Activated T-helper 1 cell treated with anti-CD3 and anti-CD28 coated beads, Interleukin-12 subunit alpha, Interleukin-12 subunit beta, Interleukin-2, Interleukin-4 antibody, amounts not matched to agents 30 ng/mL and 10 ng/mL and 1 ng/mL, durations not matched to agents 14 hours and 24 hours and 36 hours (primary cell): ENCODE results near the gene KIF5B. TPM values are rescaled to one million over a fixed set of nuclear protein-coding genes. Genes with fewer than 3 reads are reported as not detected.
"Not testable (repeated sequence)": the region's sequence is repeated elsewhere in the genome, so short reads cannot be mapped to it uniquely, and the experiment has no call there.

Source experiments
- DNase-seq: peaks from one replicate; pipeline ENCODE4 v3.0.0; 2021; ENCODE audit warnings: low spot score
- H3K27ac Mint-ChIP-seq: one replicate; pipeline ENCODE4 v1.8.0; 2021; ENCODE audit warnings: mild to moderate bottlenecking, mixed read lengths
- H3K27me3 Mint-ChIP-seq: one replicate; pipeline ENCODE4 v1.8.0; 2022; ENCODE audit warnings: mild to moderate bottlenecking, moderate library complexity, mixed read lengths; ENCODE audit not compliant: insufficient read depth
- H3K36me3 Mint-ChIP-seq: one replicate; pipeline ENCODE4 v1.8.0; 2021; ENCODE audit warnings: low read depth, mixed read lengths
- H3K4me1 Mint-ChIP-seq: one replicate; pipeline ENCODE4 v1.8.0; 2021; ENCODE audit warnings: low read depth, mixed read lengths
- H3K4me3 Mint-ChIP-seq: one replicate; pipeline ENCODE4 v1.8.0; 2021; ENCODE audit warnings: mild to moderate bottlenecking, moderate library complexity, mixed read lengths
- H3K9me3 Mint-ChIP-seq: one replicate; pipeline ENCODE4 v1.8.0; 2021; ENCODE audit warnings: mixed read lengths
- intact Hi-C: fragments of 100-400 bp; cut with micrococcal nuclease; formaldehyde crosslinking; loops from one replicate; pipeline ENCODE4 v1.15.1; 2024
- total RNA-seq: library from RNA; stranded (reverse); gene quantifications from 2 replicates; pipeline ENCODE4 v1.2.3, GENCODE V29; 2022

KIF5B gene
- total RNA-seq, 1 donor from 2014 or later = 80.7 TPM

DNA sequence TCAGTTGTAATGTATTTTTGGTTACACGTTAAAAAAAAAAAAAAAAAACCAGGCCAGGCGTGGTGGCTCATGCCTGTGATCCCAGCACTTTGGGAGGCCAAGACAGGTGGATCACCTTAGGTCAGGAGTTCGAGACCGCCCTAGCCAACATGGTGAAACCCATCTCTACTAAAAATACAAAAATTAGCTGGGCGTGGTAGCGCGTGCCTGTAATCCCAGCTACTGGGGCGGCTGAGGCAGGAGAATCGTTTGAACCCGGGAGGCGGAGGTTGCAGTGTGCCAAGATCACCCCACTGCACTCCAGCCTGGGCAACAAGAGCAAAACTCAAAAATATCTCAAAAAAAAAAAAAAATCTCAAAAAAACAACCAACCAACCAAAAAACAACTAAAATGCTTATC is 2.8 kb downstream of the KIF5B start:
- not testable (repeated sequence) for H3K27me3 Mint-ChIP-seq, DNase-seq, H3K9me3 Mint-ChIP-seq
- Mint-ChIP-seq H3K4me3 (peak overlapping the region; percentile 94), H3K27ac (peak overlapping the region; percentile 29), H3K4me1 (peaks cover 63% of the 10 kb centered on the region), H3K36me3 (peaks cover 24% of the 10 kb centered on the region)
- intact Hi-C loops = loop anchor here (5.0 to 10.0 kb wide), 2 partner anchors 36 to 391 kb away; partner anchors contain the start of gene CCDC7

DNA sequence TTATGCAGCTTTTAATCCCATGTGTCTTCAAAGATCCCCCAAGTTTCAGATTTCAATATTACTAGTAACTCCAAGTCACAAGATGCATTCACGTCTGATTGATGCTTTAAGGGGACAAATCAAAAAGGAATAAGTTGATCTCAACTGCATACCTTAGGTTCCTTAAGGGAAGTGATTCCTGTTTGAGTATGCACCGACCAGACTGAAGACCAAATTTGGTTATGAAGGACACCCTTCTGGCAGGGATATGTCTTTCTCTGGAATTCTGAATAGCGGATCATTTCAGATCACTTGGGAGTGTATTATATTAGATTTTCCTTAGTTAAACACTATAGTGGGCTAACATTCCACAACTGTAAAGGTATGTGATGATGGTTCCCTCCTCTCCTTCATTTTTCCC is 4.3 kb downstream of the KIF5B start:
- intact Hi-C loops = loop anchor here (5.0 to 10.0 kb wide), 2 partner anchors 35 to 393 kb away; partner anchors contain the start of gene CCDC7
- H3K9me3 Mint-ChIP-seq = no peaks in the 10 kb centered on the region

DNA sequence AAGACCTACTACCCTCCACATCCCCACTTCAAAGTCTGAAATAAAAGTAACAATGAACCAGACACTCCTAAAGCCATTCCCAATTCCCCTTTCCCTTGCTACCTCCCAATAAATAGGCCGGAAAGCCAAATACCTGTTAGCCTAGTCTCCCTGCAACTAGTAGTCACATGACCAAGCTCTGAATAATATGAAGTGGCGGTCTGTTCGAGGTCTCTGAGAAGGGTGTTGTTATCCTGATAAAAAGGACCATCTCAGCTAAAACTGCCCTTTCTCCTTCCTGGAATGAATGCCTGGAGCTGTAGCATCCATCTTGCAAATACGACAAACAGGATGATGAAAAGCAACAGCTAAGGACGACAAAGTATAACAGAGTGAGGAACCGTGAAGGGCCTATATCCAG is 6.0 kb downstream of the KIF5B start:
- Mint-ChIP-seq H3K4me3 (no peak overlapping the region), H3K9me3 (no peaks in the 10 kb centered on the region), H3K27ac (no peak overlapping the region), H3K4me1 (peaks cover 83% of the 10 kb centered on the region), H3K36me3 (peaks cover 44% of the 10 kb centered on the region), H3K27me3 (no peaks in the 10 kb centered on the region)
- DNase-seq = no peak
- intact Hi-C loops = loop anchor here (5.0 to 10.0 kb wide), 2 partner anchors 33 to 395 kb away; partner anchors contain the start of gene CCDC7

More for the DNA sequence above, 4.3 kb downstream of the KIF5B start:
- H3K4me3 Mint-ChIP-seq = peak overlapping the region; percentile 28
- no peak overlapping the region for H3K27ac Mint-ChIP-seq
- peaks cover 73% of the 10 kb centered on the region for H3K4me1 Mint-ChIP-seq
- no peak for DNase-seq
- H3K27me3 Mint-ChIP-seq = no peaks in the 10 kb centered on the region
- H3K36me3 Mint-ChIP-seq = peaks cover 34% of the 10 kb centered on the region

DNA sequence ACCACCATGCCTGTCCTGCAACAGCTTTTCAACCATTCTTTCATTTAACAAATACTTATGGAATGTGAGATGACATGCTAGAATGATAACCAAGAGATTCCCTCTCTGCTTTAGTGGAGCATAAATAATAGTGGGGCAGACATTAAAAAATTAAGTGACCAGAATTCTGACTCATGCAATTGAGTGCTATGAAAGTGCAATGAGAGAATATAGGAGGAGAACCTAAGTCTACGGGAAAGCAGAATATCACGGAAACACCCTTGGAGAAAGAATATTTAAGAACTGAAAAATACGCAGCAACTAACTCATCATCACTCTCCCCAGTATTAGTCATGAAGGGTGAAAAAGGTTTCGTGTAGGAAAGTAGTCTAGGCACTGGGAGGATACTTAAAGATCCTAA is 7.1 kb downstream of the KIF5B start:
- Mint-ChIP-seq H3K36me3 (peaks cover 47% of the 10 kb centered on the region), H3K27ac (no peak overlapping the region)

DNA sequence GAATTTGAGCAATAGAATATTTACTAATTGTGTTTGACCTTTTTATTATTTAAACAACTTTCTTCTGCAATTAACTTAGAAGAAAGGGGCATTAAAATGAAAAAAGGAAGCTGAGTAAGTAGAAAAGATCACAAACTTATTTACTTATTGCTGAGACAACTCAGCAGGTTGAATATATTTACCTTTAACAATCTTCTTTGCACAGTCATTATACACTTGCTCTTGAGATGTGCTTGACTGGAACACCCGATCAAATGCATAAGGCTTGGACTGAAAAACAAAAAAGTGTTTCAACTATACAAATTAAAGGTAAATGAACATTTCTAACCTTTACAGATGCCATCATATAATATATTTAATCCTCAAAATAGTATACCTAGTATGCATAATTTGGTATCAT is 7.9 kb downstream of the KIF5B start:
- Mint-ChIP-seq H3K4me1 (peaks cover 89% of the 10 kb centered on the region), H3K36me3 (peaks cover 52% of the 10 kb centered on the region), H3K27ac (no peak overlapping the region), H3K4me3 (no peak overlapping the region), H3K9me3 (no peaks in the 10 kb centered on the region), H3K27me3 (no peaks in the 10 kb centered on the region)
- intact Hi-C loops = no loop called here
- no peak for DNase-seq

More for the DNA sequence above, 7.1 kb downstream of the KIF5B start:
- no peaks in the 10 kb centered on the region for H3K9me3 Mint-ChIP-seq
- H3K27me3 Mint-ChIP-seq = no peaks in the 10 kb centered on the region
- no peak for DNase-seq
- intact Hi-C loops = no loop called here
- H3K4me1 Mint-ChIP-seq = peaks cover 85% of the 10 kb centered on the region
- H3K4me3 Mint-ChIP-seq = no peak overlapping the region

DNA sequence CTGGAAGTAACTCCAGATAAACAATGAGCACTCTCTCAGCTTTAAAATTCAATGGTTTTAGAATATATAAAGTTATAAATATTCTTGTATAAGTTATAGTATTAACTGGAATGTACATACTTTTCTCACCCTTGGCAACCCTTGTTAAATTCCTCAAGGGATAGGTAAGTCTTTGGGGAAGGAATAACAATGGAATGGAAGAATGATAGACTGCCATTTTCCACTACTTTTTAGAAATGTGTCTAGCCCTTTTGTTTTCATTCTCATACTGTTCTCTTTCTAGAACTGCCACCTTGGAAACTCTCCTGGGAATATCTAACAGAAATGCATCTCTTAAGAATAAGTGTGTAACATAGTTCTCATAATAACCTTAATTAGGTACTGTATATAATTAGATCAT is 8.3 kb downstream of the KIF5B start:
- intact Hi-C loops = no loop called here
- no peak for DNase-seq
- H3K9me3 Mint-ChIP-seq = no peaks in the 10 kb centered on the region
- peaks cover 87% of the 10 kb centered on the region for H3K4me1 Mint-ChIP-seq
- H3K4me3 Mint-ChIP-seq = no peak overlapping the region
- H3K27ac Mint-ChIP-seq = peak overlapping the region; percentile 15
- H3K27me3 Mint-ChIP-seq = no peaks in the 10 kb centered on the region
- H3K36me3 Mint-ChIP-seq = peaks cover 53% of the 10 kb centered on the region

DNA sequence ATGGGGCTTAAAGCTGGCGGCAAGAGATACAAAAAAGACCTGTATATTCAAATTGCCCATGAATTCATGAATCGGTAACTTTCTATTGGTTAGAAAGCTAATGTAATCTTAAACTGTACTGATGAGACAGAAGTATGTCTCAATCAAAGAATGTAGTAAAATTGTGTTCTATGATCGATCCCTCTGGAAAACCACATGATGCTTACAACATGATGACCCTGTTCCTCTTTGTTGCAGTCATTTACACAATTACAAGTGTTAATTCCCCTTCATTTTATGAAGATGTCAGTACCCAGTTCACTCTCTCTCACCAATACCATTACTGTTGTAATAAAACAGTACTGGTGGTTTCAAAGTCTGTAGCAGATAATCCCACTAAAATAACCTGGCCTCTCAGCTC is 10.1 kb downstream of the KIF5B start:
- no peaks in the 10 kb centered on the region for H3K27me3 Mint-ChIP-seq
- no peak for DNase-seq
- intact Hi-C loops = loop anchor here (1.0 kb wide), 1 partner anchor 10 kb away; the partner anchor contains the start of gene KIF5B
- peaks cover 84% of the 10 kb centered on the region for H3K4me1 Mint-ChIP-seq
- no peaks in the 10 kb centered on the region for H3K9me3 Mint-ChIP-seq
- no peak overlapping the region for H3K4me3 Mint-ChIP-seq
- H3K36me3 Mint-ChIP-seq = peaks cover 56% of the 10 kb centered on the region
- H3K27ac Mint-ChIP-seq = peak overlapping the region; percentile 37

DNA sequence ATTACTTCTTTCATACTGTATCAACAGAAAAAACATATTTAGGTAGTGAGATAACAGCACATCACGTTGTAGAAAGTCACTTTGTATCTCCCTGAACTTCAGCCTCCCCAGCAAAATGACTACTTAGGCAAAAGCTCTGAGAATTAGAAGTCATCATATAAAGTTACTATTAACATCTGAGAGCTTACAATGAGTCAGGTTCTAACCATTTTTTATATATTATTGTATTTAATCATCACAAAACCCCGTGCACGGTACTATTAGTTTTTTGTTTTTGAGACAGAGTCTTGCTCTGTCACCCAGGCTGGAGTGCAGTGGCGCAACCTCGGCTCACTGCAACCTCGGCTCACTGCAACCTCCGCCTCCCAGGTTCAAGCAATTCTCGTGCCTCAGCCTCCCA is 13.5 kb downstream of the KIF5B start:
- DNase-seq, H3K27me3 Mint-ChIP-seq, H3K4me3 Mint-ChIP-seq, intact Hi-C loops, H3K9me3 Mint-ChIP-seq: not testable (repeated sequence)
- Mint-ChIP-seq H3K27ac (peak overlapping the region; percentile 74), H3K36me3 (peaks cover 52% of the 10 kb centered on the region), H3K4me1 (peaks cover 64% of the 10 kb centered on the region)

DNA sequence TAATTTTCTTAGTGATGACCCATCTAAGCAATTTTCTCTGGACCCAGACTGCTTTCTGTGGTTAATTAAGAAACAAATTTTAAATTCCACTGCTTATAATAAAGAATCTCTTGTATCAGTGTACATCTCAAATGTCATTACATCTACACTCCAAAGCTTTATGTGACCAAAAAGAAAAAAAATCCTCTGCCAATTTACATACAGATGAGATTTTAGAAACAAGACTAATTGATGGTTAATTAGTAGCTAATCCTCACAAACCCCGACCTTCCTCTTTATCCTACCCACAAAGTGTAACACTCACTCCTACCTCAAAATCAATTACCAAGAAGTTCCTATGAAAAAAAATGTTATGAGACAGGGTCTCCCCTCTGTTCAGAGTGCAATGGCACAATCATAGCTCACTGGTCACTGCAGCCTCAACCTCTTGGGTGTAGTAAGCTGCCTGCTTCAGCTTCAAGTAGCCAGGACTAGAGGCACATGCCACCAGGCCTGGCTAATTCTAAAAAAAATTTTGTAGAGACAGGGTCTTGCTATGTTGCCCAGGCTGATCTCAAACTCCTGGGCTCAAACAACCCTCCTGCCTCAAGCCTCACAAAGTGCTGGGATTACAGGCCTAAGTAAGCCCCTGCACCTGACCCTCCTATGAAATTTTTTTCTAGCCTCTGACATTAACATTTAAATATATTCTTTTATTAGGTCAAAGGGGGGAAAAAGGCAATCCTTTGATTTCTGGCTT is 14.8 kb downstream of the KIF5B start:
- Mint-ChIP-seq H3K27ac (no peak overlapping the region), H3K4me1 (peaks cover 52% of the 10 kb centered on the region), H3K27me3 (no peaks in the 10 kb centered on the region), H3K4me3 (no peak overlapping the region), H3K9me3 (no peaks in the 10 kb centered on the region), H3K36me3 (peaks cover 50% of the 10 kb centered on the region)
- intact Hi-C loops = no loop called here
- no peak for DNase-seq

DNA sequence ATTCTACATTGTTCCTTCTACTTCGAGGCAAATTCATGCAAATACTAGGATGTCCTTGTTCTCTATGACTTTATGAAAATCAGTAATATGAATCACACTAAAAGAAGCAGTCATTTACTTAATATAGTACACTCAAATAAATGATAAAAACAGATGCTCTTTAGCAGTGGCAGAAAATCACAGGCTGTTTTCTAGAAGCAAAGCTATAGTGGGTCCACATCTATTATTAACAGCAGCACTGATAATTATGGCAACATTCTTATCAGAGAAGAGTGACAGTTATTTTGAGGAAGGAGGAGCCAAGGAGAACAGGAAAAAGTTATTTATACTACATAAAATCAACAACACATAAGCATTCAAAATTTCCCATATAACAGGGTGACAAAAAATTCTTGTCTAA is 16.5 kb downstream of the KIF5B start:
- no peak for DNase-seq
- Mint-ChIP-seq H3K36me3 (peaks cover 48% of the 10 kb centered on the region), H3K27me3 (no peaks in the 10 kb centered on the region), H3K4me1 (peaks cover 37% of the 10 kb centered on the region), H3K9me3 (no peaks in the 10 kb centered on the region), H3K27ac (no peak overlapping the region), H3K4me3 (no peak overlapping the region)
- intact Hi-C loops = no loop called here

DNA sequence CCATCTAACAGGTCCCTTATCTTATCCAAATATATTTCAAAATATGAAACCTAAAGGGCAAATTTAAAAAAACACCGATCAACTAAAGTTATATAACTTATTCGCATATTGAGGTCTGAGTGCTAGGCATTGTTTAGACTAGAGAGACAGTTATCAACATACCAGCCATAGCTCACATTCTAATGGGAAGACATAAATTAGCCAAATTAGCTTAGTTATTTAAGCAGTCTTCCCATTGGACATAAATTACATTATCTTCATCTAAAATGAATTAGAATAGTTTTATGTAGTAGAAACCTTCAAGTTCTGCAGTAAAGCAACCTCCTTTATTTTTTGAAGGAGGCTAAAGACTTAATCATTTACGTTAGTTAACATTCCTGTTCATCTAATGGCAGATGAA is 17.4 kb downstream of the KIF5B start:
- intact Hi-C loops = no loop called here
- Mint-ChIP-seq H3K36me3 (peaks cover 46% of the 10 kb centered on the region), H3K4me3 (no peak overlapping the region), H3K4me1 (peaks cover 30% of the 10 kb centered on the region), H3K27me3 (no peaks in the 10 kb centered on the region), H3K9me3 (no peaks in the 10 kb centered on the region), H3K27ac (no peak overlapping the region)
- no peak for DNase-seq

DNA sequence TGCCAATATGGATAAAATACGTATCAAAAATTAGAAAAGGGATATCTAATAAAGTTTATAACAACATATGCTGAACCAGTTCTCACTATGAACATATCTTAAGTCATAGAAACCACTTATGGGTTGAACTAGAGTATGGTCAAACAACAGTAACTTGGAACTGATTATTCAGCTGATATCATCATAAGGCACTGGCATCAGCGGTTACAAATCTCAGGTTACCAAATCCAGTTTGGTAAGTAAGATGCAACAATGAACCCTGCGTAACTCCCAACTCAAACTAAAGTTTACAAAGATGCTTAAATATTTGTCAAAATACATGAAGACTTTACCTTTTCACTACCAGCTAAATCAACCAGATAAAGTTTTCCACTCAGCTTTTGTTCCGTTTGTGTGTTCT is 19.3 kb downstream of the KIF5B start:
- Mint-ChIP-seq H3K27ac (no peak overlapping the region), H3K27me3 (no peaks in the 10 kb centered on the region), H3K4me1 (peaks cover 14% of the 10 kb centered on the region), H3K4me3 (no peak overlapping the region), H3K36me3 (peaks cover 53% of the 10 kb centered on the region), H3K9me3 (no peaks in the 10 kb centered on the region)
- no peak for DNase-seq
- intact Hi-C loops = no loop called here

DNA sequence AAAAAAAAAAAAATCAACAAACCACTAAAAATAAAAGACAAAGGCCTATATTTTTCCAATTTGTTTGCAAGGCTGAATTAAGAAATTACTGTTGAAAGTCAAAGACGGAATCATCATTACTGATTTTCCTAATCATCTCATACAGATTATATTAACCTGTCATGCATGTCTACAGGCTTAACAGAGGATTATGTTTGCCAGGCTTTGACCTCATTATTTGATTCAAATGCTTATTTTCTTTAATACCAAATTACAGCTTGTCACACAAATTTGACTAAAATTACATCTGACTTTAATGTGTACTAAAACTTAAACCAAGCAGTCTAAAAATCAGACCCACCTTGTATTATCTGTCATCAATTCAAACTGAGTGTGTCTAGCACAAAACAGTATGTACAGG is 21.2 kb downstream of the KIF5B start:
- H3K36me3 Mint-ChIP-seq = peaks cover 61% of the 10 kb centered on the region
- intact Hi-C loops = no loop called here
- no peaks in the 10 kb centered on the region for H3K27me3 Mint-ChIP-seq
- H3K4me1 Mint-ChIP-seq = peaks cover 6% of the 10 kb centered on the region
- no peak for DNase-seq
- H3K9me3 Mint-ChIP-seq = no peaks in the 10 kb centered on the region
- no peak overlapping the region for H3K27ac Mint-ChIP-seq
- no peak overlapping the region for H3K4me3 Mint-ChIP-seq
